ENCODE results near the gene C8A. TPM values are rescaled to one million over a fixed set of nuclear protein-coding genes. Genes with fewer than 3 reads are reported as not detected.

The C8A gene
- total and polyA plus RNA-seq, 10 of the 15 experiments (the other 5 are each of a cell fraction or from before 2014, with no cell fraction given): not detected

Other genes with a start within 250 kb of the C8A start
- not detected in 2 replicates for gene PRKAA2, start 209.5 kb upstream of the C8A start, total RNA-seq (2014; rRNA removed)
- gene PRKAA2, start 209.5 kb upstream of the C8A start, total RNA-seq (2014; rRNA removed; fragmentation: Illumina TruSeq; extraction: Trizol): not detected in 2 replicates
- gene PRKAA2, start 209.5 kb upstream of the C8A start, total RNA-seq (2021): not detected in 2 replicates
- 0.01 TPM in 2 replicates for gene PRKAA2, start 209.5 kb upstream of the C8A start, polyA plus RNA-seq (2011; rRNA removed)
- gene PRKAA2, start 209.5 kb upstream of the C8A start, polyA plus RNA-seq (2014; fragmentation: Illumina TruSeq; extraction: Trizol): not detected in 2 replicates
- gene PRKAA2, start 209.5 kb upstream of the C8A start, polyA plus RNA-seq (2014; fragmentation: Nextera tagmentation; extraction: Ambion mirVana): not detected
- not detected in 2 replicates for gene PRKAA2, start 209.5 kb upstream of the C8A start, polyA plus RNA-seq (2014; rRNA removed)
- gene PRKAA2, start 209.5 kb upstream of the C8A start, polyA plus RNA-seq (2016; fragmentation: Nextera tagmentation; extraction: Ambion mirVana): not detected
- gene FYB2, start 35.4 kb upstream of the C8A start, total RNA-seq (2014; rRNA removed): 0.33 TPM in 1 of 2 replicates, not detected in the other
- 0.04 and 0.14 TPM in 2 replicates for gene FYB2, start 35.4 kb upstream of the C8A start, total RNA-seq (2014; rRNA removed; fragmentation: Illumina TruSeq; extraction: Trizol)
- gene FYB2, start 35.4 kb upstream of the C8A start, total RNA-seq (2021): 0.08 TPM in 1 of 2 replicates, not detected in the other
- 0.05 and 0.12 TPM in 2 replicates for gene FYB2, start 35.4 kb upstream of the C8A start, polyA plus RNA-seq (2011; rRNA removed)
- gene FYB2, start 35.4 kb upstream of the C8A start, polyA plus RNA-seq (2014; fragmentation: Illumina TruSeq; extraction: Trizol): 0.09 and 0.13 TPM in 2 replicates
- gene FYB2, start 35.4 kb upstream of the C8A start, polyA plus RNA-seq (2014; fragmentation: Nextera tagmentation; extraction: Ambion mirVana): under 1 TPM in 1 of 2 experiments, not detected in 1; 0.04 TPM
- 0.04 and 0.05 TPM in 2 replicates for gene FYB2, start 35.4 kb upstream of the C8A start, polyA plus RNA-seq (2014; rRNA removed)
- gene FYB2, start 35.4 kb upstream of the C8A start, polyA plus RNA-seq (2016; fragmentation: Nextera tagmentation; extraction: Ambion mirVana): under 1 TPM in 1 of 2 experiments, not detected in 1; 0.16 TPM
- not detected in 2 replicates for gene C8B, start 111.2 kb downstream of the C8A start, total RNA-seq (2014; rRNA removed)
- gene C8B, start 111.2 kb downstream of the C8A start, total RNA-seq (2014; rRNA removed; fragmentation: Illumina TruSeq; extraction: Trizol): not detected in 2 replicates
- gene C8B, start 111.2 kb downstream of the C8A start, total RNA-seq (2021): not detected in 2 replicates
- not detected in 2 replicates for gene C8B, start 111.2 kb downstream of the C8A start, polyA plus RNA-seq (2011; rRNA removed)
- gene C8B, start 111.2 kb downstream of the C8A start, polyA plus RNA-seq (2014; fragmentation: Illumina TruSeq; extraction: Trizol): not detected in 2 replicates
- not detected for gene C8B, start 111.2 kb downstream of the C8A start, polyA plus RNA-seq (2014; fragmentation: Nextera tagmentation; extraction: Ambion mirVana)
- gene C8B, start 111.2 kb downstream of the C8A start, polyA plus RNA-seq (2014; rRNA removed): not detected in 2 replicates
- not detected for gene C8B, start 111.2 kb downstream of the C8A start, polyA plus RNA-seq (2016; fragmentation: Nextera tagmentation; extraction: Ambion mirVana)

All from GM12878 (cell line).